BLaER1 (cell line): ENCODE measurements around the gene DHRS1.
"Not testable (repeated sequence)": the region's sequence is repeated elsewhere in the genome, so short reads cannot be mapped to it uniquely, and the experiment has no call there.

ENCODE experiments used
- H3K27ac ChIP-seq: shearing (Covaris generic); formaldehyde crosslinking; 2 replicates; pipeline ENCODE4 v1.8.1; 2022
- H3K27me3 ChIP-seq: shearing (Covaris generic); formaldehyde crosslinking; 2 replicates; pipeline ENCODE4 v1.8.1; 2022
- H3K36me3 ChIP-seq: shearing (Covaris generic); formaldehyde crosslinking; 2 replicates; pipeline ENCODE4 v1.8.1; 2022
- H3K4me1 ChIP-seq: shearing (Covaris generic); formaldehyde crosslinking; 2 replicates; pipeline ENCODE4 v1.8.1; 2022
- H3K4me2 ChIP-seq: shearing (Covaris generic); formaldehyde crosslinking; 2 replicates; pipeline ENCODE4 v1.8.1; 2022
- H3K4me3 ChIP-seq: shearing (Covaris generic); formaldehyde crosslinking; 2 replicates; pipeline ENCODE4 v1.8.1; 2022
- H3K9ac ChIP-seq: shearing (Covaris generic); formaldehyde crosslinking; 2 replicates; pipeline ENCODE4 v1.8.1; 2022
- H3K9me3 ChIP-seq: shearing (Covaris generic); formaldehyde crosslinking; 2 replicates; pipeline ENCODE4 v1.8.1; 2022
- H4K20me1 ChIP-seq: shearing (Covaris generic); formaldehyde crosslinking; 2 replicates; pipeline ENCODE4 v1.8.1; 2022
- Cebpa-rat ChIP-seq: shearing (Covaris generic); IDR thresholded peaks from 2 replicates; pipeline ENCODE4 v1.8.1; 2022

Gene DHRS1

DNA sequence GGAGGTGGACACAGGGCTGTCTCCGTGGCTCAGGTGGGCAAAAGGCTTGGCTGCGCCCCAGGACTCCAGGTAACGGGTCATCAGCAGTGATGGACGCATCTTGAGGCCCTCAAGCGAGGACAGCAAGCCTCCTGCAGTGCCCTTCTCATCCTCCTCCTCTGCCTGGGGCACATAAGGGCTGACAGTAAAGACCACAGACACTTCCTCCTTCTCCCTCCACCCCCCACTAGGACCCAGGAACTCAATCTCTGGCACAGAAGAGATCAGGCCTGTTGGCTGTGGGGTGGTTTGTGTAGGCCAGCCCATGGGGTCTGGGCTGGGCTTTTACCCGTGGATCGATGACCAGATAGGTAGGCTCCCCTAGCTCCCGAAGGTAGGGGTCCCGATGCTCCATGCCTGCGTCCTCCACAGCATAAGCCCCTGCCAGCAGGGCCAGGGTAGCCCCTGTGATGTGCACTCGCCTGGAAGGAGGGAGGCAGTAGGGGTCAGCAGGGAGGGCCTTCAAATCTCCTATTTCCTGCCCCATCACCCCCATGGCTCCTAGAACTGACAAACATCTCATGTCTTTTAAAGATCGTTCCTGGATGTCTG, 29.6 kb upstream of the DHRS1 start:
- peaks cover 21% of the 10 kb centered on the region for H3K27me3 ChIP-seq
- no peaks in the 10 kb centered on the region for H3K36me3 ChIP-seq
- H3K27ac ChIP-seq: no peak overlapping the region
- no peak overlapping the region for H3K4me3 ChIP-seq
- TF ChIP-seq Cebpa-rat: no peak
- no peaks in the 10 kb centered on the region for H3K9me3 ChIP-seq
- H3K4me1 ChIP-seq: peaks cover 82% of the 10 kb centered on the region
- peak overlapping the region; percentile 60 for H3K4me2 ChIP-seq
- H3K9ac ChIP-seq: no peak overlapping the region
- peaks cover 19% of the 10 kb centered on the region for H4K20me1 ChIP-seq

DNA sequence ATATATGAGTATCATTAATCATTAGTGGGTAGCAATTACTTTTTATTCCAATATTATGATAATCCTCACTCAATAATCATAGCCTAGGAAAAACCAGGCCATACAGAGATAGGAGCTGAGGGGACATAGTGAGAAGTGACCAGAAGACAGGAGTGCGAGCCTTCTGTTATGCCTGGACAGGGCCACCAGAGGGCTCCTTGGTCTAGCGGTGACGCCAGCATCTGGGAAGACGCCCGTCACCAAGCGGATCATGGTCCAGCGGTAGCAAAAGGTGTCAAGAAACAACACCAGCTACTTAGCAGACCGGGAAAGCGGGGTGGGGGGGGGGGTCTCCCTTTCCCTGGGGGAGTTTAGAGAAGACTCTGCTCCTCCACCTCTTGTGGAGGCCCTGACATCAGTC, 28.3 kb upstream of the DHRS1 start:
- not testable (repeated sequence) for H3K36me3 ChIP-seq, H3K4me3 ChIP-seq, H3K9ac ChIP-seq, H3K9me3 ChIP-seq, H4K20me1 ChIP-seq, H3K27me3 ChIP-seq
- H3K4me1 ChIP-seq: peaks cover 71% of the 10 kb centered on the region
- 0 out of 2 replicates have a peak overlapping the region, but pooled peaks have one; percentile 65 for H3K27ac ChIP-seq
- H3K4me2 ChIP-seq: peak overlapping the region; percentile 61

DNA sequence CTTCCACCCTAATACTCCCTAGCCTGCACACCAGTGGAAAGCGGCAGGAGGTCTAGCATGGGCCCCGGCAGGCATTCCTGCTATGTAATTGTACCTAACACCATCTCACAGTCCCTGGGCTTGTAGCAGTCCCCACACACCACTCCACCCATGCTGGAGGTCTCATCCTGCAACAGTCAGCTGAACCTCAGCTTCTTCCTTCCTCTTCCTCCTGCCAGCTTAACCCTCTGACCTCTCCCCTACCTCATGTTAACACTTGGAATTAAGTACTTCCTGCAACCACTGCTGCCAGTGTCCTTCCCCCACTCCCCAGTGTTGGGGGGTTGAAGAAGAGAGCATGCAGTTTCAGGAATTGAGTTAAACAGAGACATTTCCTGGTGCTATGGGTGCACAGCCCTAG, 27.7 kb upstream of the DHRS1 start:
- no peak overlapping the region for H3K4me3 ChIP-seq

DNA sequence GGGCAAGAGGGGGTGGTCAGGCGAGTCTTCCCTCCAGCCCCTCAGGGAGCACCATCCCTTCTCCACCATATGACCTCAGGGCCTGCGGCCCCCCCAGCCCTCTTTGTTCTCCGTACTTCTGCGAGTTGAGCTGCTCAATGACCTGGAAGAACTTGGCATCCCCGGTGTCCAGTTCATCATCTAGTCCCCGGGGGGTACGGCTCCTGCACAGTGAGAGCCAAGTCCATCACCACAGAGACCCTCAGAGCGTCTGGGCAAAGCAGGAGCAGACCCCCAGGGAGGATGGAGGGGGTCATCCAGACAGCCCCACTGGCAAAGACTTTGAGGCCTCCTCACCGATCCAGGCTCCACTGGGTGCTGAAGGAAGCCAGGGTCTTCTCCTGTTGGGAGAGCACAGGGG, 26.4 kb upstream of the DHRS1 start:
- Histone ChIP-seq H4K20me1 (no peaks in the 10 kb centered on the region), H3K9ac (no peak overlapping the region), H3K4me2 (peak overlapping the region; percentile 61), H3K27ac (peak overlapping the region; percentile 7; the same call in 1 of the 2 replicates), H3K36me3 (no peaks in the 10 kb centered on the region), H3K9me3 (no peaks in the 10 kb centered on the region), H3K4me3 (no peak overlapping the region), H3K4me1 (peaks cover 59% of the 10 kb centered on the region), H3K27me3 (no peaks in the 10 kb centered on the region)
- no peak for TF ChIP-seq Cebpa-rat

More for the DNA sequence above, 27.7 kb upstream of the DHRS1 start:
- Histone ChIP-seq H3K9me3 (no peaks in the 10 kb centered on the region), H4K20me1 (0 out of 2 replicates have a peak, but pooled peaks cover under 1% of the 10 kb centered on the region), H3K4me1 (peaks cover 70% of the 10 kb centered on the region), H3K27me3 (peaks cover 2% of the 10 kb centered on the region), H3K36me3 (no peaks in the 10 kb centered on the region), H3K9ac (no peak overlapping the region), H3K4me2 (peak overlapping the region; percentile 61), H3K27ac (peak overlapping the region; percentile 65)
- no peak for TF ChIP-seq Cebpa-rat

DNA sequence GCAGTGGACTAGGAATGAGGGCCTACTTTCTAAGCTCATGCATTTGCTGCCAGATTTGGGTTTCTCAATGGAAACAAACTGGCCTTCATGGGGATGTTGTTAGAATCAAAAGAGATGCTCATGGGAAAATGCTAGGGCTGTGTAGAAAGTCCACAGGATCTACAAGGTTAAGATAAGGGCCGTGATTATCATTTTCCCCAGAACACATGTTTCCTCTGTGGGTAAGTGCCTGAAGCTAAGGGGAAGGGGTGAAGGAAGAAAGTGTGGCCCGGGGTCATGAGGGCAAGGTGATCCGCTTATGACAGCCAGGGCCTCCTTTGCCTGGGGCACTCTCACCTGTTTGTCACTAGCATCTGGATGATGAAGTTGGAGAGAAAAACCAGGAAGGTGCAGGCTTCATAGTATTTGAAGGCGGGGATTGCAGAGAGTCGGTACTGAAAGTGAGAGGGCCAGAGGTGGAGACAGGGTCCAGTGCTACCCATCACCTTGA, 25.5 kb upstream of the DHRS1 start:
- no peak for TF ChIP-seq Cebpa-rat
- no peak overlapping the region for H3K27ac ChIP-seq
- H3K9ac ChIP-seq: no peak overlapping the region
- no peaks in the 10 kb centered on the region for H3K36me3 ChIP-seq
- no peaks in the 10 kb centered on the region for H4K20me1 ChIP-seq
- peak overlapping the region; percentile 61 for H3K4me2 ChIP-seq
- no peaks in the 10 kb centered on the region for H3K27me3 ChIP-seq
- H3K9me3 ChIP-seq: no peaks in the 10 kb centered on the region
- peaks cover 59% of the 10 kb centered on the region for H3K4me1 ChIP-seq
- H3K4me3 ChIP-seq: no peak overlapping the region

DNA sequence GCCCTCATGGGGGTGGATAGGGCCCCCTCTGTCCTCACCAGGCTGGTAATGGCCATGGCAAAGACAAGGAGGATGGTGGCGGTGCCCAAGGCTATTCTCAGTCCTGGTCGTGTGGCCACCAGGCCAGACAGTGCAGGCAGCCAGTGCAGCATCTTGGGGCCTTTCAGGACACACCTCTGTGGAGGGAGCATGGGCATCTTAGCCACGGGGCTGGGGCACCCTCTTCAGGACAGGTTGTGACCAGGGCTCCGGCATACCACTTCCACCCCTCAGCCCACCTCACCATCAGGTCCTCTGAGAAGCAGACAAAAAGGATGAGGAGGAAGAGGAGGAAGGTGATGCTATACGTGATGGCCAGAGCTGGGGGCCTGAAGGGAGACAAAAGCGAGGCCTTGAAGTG, 24.4 kb upstream of the DHRS1 start:
- H4K20me1 ChIP-seq: no peaks in the 10 kb centered on the region
- no peak overlapping the region for H3K4me3 ChIP-seq
- H3K27ac ChIP-seq: no peak overlapping the region
- peaks cover 49% of the 10 kb centered on the region for H3K4me1 ChIP-seq
- no peak overlapping the region for H3K4me2 ChIP-seq
- no peaks in the 10 kb centered on the region for H3K36me3 ChIP-seq
- no peak overlapping the region for H3K9ac ChIP-seq
- no peaks in the 10 kb centered on the region for H3K9me3 ChIP-seq
- H3K27me3 ChIP-seq: no peaks in the 10 kb centered on the region
- no peak for TF ChIP-seq Cebpa-rat

DNA sequence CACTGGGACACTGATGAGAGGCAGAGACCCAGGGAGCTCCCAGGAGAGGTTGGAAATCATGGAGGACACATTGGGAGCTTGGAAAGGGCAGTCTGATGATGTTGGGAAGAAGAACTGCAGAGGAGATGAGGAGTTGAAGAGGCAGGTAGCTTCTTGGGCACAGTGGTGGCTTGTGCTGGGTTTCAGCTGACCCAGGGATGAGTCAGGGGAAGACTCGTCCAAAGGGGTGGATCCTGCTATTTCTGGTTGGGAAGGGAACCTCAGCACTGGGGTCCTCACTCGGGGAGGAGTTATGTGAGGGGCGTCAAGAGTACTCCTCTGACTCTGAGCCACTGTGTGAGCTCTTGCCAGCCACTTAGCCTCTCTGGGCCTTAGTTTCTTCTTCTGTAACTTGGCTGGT, 23.8 kb upstream of the DHRS1 start:
- Histone ChIP-seq H3K9ac (no peak overlapping the region), H4K20me1 (no peaks in the 10 kb centered on the region), H3K9me3 (no peaks in the 10 kb centered on the region), H3K4me1 (peaks cover 43% of the 10 kb centered on the region), H3K27ac (no peak overlapping the region), H3K4me2 (no peak overlapping the region), H3K27me3 (no peaks in the 10 kb centered on the region), H3K36me3 (no peaks in the 10 kb centered on the region), H3K4me3 (no peak overlapping the region)
- TF ChIP-seq Cebpa-rat: no peak

DNA sequence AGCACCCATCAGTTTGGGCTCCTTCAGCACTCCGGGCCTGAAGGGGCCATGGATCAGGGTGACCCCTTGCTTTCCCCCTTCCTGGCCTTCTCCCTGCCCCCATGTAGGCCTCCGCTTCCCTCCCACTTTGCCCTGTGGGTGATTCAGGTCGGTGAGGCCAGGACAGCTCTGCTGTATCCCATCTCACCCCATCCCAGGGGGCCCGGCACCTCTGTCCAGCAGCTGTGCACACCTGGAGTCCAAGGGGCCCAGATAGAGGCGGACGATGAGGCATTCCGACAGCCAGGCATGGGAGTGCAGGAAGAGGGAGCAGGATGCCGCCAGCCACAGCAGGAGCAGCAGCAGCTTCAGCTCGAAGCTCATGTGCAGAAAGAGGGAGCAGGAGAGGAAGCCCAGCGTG, 23.1 kb upstream of the DHRS1 start:
- H3K4me1 ChIP-seq: peaks cover 40% of the 10 kb centered on the region
- peak overlapping the region; percentile 28 for H3K4me2 ChIP-seq
- H3K27ac ChIP-seq: no peak overlapping the region

DNA sequence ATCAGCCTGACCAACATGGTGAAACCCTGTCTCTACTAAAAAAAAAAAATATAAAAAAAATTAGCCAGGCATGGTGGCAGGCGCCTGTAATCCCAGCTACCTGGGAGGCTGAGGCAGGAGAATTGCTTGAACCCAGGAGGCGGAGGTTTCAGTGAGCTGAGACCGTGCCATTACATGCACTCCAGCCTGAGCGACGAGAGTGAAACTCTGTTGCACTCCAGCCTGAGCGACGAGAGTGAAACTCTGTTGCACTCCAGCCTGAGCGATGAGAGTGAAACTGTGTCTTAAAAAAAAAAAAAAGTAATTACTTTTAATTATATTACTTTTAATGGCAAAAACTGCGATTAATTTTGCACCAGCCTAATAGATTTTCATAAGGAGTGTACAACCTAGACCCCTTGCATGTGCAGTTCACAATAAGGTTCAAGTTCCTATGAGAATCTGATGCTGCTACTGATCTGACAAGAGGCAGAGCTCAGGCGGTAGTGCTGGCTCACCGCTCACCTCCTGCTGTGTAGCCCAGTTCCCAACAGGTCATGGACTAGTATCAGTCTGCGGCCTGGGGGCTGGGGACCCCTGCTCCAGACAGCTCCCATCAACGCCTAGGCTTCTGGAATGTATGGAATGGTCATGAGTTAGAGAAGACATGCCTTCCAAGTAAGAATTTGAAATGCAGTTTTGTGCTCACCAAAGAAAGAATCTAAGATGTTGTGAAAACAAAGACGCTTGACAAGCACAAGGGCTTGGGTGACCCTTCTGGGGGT, 21.8 kb upstream of the DHRS1 start:
- H3K4me1 ChIP-seq: peaks cover 27% of the 10 kb centered on the region
- H3K9me3 ChIP-seq: no peaks in the 10 kb centered on the region
- no peaks in the 10 kb centered on the region for H3K27me3 ChIP-seq
- no peak overlapping the region for H3K27ac ChIP-seq
- no peak overlapping the region for H3K9ac ChIP-seq
- peaks cover 1% of the 10 kb centered on the region; the same call in 1 of the 2 replicates for H3K36me3 ChIP-seq
- no peak overlapping the region for H3K4me2 ChIP-seq
- H4K20me1 ChIP-seq: no peaks in the 10 kb centered on the region
- no peak overlapping the region for H3K4me3 ChIP-seq
- no peak for TF ChIP-seq Cebpa-rat

More for the DNA sequence above, 23.1 kb upstream of the DHRS1 start:
- no peaks in the 10 kb centered on the region for H3K27me3 ChIP-seq
- H4K20me1 ChIP-seq: no peaks in the 10 kb centered on the region
- no peak overlapping the region for H3K9ac ChIP-seq
- TF ChIP-seq Cebpa-rat: no peak
- H3K4me3 ChIP-seq: no peak overlapping the region
- H3K36me3 ChIP-seq: no peaks in the 10 kb centered on the region
- H3K9me3 ChIP-seq: no peaks in the 10 kb centered on the region

DNA sequence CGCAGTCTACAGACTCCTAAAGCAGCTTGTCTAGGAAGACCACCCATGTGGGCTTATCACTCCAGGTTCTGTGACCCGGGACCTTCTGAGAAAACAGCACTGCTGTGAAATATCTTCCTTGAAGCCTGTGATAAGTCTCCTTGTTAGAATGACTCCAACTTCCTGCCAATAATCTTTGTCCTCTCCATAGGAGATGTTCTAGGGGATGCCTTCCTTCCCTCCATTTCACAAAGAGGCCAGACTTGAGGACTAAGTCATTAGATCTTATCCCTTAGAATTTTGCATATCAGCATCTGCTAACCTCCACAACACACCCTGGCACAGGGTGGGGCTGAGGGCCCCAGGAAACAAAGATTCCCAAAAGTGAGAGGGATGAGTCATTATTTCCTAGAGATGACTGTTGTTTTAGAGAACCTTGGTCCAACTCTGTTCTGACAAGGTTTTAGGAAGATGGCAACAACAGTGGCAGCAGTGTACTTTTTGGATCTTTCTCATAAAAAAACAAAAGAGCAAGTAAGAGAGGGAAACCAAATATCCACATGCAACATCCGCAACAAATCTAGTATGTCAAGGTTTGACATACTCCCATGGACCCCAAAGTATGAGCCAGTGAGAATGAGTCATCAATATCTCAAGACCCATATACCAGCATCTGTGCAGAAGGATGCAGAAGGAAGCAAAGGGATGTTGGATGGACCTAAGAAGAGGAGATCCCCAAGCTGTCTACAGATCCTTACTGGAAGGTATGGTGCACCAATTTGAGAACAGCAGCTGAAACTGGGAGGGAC, 17.8 kb upstream of the DHRS1 start:
- no peaks in the 10 kb centered on the region for H3K9me3 ChIP-seq
- no peak overlapping the region for H3K4me2 ChIP-seq
- H3K27me3 ChIP-seq: no peaks in the 10 kb centered on the region
- peaks cover 13% of the 10 kb centered on the region for H3K36me3 ChIP-seq
- H4K20me1 ChIP-seq: no peaks in the 10 kb centered on the region
- H3K4me1 ChIP-seq: peaks cover 36% of the 10 kb centered on the region
- H3K4me3 ChIP-seq: no peak overlapping the region
- H3K9ac ChIP-seq: no peak overlapping the region
- TF ChIP-seq Cebpa-rat: no peak
- no peak overlapping the region for H3K27ac ChIP-seq
